Measurements from ENCODE around the gene FOXB2.

Gene FOXB2

DNA sequence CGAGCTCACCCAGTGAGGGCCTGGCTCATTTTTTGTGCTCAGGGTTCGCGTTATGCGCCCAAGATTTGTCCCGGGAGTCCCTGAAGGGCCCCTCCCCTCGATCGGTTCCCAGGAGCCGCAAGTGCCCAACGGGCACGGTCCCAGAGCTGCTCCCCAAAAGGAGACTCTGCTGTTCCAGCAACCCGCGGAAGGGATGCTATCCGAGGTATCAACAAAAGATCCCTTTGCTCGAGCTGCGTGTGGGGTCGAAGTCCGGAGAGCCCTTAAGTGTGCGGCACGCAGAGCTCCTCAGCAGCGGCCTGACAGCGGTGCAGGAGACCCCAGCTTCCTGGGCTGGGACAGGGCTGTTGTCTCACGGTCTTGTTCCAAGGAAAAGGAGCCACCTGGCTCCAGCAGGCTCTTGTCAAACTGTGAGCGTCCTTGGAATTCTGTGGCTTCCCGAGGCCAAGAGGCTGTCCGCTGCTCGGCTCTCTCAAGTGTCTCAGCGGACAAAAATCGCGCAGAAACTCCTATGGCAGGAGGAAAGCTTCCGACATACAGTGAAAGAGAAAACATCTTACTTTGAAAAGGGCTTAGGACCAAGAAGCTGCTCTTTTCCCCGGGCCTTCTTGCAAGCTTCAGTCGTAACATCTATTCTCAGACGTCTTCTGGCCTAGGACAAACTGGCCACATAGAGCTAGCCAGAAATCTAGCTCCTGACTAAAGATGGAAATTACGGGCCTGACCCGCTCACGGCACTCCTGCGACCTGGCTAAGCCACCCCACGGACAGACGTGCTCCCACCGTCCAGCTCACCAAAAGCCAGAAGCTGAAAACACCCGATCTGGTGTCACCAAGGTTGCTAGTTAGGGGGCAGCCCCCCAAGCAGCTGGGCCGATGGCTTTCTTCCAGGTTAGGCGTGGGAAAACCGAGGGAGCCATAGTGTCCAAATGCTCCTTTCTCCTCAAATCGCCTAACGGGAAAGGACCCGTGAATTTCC is 2.6 kb upstream of the FOXB2 start:
- TF ChIP-seq, protein P1, sequence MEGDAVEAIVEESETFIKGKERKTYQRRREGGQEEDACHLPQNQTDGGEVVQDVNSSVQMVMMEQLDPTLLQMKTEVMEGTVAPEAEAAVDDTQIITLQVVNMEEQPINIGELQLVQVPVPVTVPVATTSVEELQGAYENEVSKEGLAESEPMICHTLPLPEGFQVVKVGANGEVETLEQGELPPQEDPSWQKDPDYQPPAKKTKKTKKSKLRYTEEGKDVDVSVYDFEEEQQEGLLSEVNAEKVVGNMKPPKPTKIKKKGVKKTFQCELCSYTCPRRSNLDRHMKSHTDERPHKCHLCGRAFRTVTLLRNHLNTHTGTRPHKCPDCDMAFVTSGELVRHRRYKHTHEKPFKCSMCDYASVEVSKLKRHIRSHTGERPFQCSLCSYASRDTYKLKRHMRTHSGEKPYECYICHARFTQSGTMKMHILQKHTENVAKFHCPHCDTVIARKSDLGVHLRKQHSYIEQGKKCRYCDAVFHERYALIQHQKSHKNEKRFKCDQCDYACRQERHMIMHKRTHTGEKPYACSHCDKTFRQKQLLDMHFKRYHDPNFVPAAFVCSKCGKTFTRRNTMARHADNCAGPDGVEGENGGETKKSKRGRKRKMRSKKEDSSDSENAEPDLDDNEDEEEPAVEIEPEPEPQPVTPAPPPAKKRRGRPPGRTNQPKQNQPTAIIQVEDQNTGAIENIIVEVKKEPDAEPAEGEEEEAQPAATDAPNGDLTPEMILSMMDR (IDR thresholded peaks at IDR 0.05) = no peak

DNA sequence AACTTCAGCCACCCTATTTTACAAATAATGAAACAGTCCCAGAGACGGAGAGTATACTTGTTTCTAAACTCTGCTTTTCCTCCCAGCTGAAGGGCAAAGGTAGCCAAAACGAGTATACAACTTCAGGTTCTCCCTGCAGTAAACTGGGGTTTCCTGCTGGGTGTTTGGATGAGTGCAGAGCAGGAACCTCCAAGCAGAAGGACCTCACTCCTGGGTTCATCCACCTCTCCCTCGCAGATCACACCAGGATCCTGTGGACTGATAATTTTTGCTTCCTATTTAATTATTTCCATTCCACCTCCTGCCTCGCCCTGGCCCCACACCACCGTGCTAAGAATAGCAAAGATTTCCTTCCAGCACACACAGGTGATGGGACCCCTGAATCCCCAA is 2.0 kb upstream of the FOXB2 start:
- TF ChIP-seq, protein P1 (IDR thresholded peaks at IDR 0.05) = no peak

DNA sequence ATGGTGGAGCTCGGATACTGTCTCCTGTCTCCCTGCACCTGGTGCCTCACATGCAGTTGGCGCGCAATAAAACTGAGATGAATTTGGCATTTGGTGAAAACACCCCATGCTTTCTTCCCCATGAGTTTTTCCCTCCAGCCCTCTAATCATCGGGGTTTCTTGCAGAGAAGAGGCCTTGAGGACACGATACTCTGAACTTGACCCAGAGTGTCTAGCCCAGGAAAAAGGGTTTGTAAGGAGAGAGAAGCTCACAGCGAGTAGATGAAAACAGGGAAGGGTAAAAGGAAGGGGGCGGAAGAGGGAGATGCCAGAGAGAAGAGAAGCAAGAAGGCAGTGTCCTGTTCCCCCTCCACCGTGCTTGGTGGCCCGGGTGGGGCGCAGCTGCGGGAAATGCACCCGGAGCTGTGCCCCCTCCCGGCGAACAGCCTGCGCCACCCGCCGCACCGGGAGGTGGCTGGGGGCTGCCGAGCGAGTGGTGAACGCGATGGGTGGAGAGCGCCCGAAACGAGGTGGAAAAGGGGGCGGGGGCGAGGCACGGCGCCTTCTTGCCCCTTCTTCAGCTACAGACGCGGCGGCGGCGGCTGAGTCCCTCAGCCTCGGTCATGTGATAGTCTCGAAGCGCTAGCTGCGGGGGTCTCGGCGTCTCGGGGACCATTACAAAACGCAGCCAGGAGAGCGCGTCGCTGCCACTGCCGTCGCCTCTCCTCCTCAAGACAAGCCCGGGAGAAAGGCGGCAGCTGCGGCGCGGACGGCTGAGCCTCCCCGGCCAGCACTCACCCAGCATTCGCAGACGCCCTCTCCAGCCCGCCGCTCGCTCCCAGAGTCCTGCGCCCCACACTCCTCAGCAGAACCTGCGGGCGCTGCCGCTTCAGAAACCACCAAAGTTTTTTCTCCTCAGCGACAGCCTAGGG is 1.1 kb upstream of the FOXB2 start:
- TF ChIP-seq, protein P1 (IDR thresholded peaks at IDR 0.05) = no peak

DNA sequence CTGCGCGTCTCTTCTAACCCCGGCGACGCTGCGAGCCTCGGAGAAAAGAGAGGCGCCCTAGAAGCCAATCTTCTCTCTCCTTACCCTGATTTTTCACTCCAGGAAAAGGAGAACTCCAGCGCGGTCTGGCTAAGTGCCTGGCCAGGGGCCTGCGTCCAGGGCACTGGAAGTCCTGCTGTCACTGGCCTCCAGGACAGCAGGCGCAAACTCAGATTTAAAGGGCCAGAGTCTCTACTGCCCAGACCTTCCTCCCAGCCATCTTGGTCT is 553 bp upstream of the FOXB2 start:
- TF ChIP-seq, protein P1 (IDR thresholded peaks at IDR 0.05) = no peak

DNA sequence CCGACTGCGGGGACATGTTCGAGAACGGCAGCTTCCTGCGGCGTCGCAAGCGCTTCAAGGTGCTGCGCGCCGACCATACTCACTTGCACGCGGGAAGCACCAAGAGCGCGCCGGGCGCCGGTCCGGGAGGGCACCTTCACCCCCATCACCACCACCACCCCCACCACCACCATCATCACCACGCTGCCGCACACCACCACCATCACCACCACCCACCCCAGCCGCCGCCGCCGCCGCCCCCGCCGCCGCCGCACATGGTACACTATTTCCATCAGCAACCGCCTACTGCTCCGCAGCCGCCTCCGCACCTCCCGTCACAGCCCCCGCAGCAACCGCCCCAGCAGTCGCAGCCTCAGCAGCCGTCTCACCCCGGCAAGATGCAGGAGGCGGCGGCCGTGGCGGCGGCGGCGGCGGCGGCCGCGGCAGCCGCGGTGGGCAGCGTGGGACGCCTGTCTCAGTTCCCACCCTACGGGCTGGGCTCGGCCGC is 514 bp downstream of the FOXB2 start:
- TF ChIP-seq, protein P1 (IDR thresholded peaks at IDR 0.05) = no peak

DNA sequence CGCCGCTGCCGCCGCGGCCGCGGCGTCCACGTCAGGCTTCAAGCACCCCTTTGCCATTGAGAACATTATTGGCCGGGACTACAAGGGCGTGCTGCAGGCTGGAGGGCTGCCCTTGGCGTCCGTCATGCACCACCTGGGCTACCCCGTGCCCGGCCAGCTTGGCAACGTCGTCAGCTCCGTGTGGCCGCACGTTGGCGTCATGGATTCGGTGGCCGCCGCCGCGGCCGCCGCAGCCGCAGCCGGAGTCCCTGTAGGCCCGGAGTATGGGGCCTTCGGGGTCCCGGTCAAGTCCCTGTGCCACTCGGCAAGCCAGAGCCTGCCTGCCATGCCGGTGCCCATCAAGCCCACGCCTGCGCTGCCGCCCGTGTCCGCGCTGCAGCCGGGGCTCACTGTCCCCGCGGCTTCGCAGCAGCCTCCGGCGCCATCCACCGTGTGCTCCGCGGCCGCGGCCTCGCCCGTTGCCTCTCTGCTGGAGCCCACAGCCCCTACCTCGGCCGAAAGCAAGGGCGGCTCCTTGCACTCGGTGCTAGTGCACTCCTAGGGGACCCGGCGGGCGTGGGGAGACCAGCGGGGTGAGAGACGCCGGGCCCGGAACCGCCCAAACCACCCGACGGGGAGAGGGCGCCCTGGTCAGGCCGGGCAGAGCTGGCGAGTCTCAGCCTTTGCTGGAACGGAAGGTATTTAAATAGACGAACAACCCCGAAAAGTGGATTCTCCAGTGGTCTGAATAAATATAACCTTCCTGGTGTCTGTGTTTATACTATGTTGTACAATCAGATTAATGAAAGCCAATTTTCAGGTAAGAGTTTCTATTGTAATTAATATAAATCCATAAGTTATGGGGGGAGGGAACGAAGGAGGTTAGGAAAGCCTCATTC is 1.2 kb downstream of the FOXB2 start:
- TF ChIP-seq, protein P1 (IDR thresholded peaks at IDR 0.05) = no peak
